HG03066 (cell line): ENCODE results near the gene FLRT2.

Experiments used
- ATAC-seq: cut with Tn5 transposase; IDR thresholded peaks from one replicate; pipeline ENCODE4 v1.9.1; 2021; ENCODE audit warnings: low read depth; ENCODE audit not compliant: unreplicated experiment

Gene FLRT2

GRCh38 chr14:85625925-85626585 lies 96.1 kb downstream of the FLRT2 start:
- ATAC-seq, result no peak

DNA sequence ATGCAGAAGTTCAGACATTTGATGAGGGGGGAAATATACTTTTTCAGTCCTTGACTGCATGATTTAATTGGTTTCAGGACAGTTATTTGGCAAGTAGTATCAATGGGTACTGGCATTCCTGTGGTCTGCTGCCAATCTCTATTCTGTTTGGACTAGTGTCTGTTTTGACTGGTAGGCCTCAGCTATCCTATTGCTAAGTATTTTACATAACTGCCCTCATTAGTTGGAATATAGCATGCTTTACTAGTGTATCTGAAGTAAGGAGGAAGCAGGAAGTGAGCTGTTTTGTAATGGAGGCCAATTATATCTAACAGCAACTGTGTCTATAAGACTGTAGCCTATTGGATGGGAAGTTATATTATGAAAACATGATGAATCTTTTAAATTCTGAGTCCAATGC lies 104.3 kb downstream of the FLRT2 start:
- ATAC-seq, result no peak

DNA sequence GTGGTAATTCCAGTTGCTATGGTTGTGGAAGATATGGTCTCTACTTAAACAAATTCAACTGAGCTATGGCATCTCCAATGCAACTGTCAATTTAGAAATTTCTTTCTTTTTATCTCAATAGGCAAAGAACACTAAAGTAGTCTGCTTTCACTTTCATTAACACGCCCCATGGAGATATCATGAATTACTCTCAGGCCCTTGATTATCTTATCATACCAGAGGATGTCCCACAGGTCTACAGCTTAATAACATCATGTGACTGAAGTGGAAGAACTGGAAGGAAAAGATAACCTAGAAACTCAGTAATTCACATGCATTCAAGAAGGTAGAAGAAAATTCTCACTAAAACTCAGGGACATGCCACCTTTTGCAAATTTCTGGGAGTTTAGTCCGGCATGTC lies 114.3 kb downstream of the FLRT2 start:
- ATAC-seq, result no peak

- ATAC-seq, result no peak
These were observed 123.1 kb downstream of the FLRT2 start for GRCh38 chr14:85653029-85653428.

GRCh38 chr14:85660243-85660922 lies 130.4 kb downstream of the FLRT2 start:
- ATAC-seq, result no peak

DNA sequence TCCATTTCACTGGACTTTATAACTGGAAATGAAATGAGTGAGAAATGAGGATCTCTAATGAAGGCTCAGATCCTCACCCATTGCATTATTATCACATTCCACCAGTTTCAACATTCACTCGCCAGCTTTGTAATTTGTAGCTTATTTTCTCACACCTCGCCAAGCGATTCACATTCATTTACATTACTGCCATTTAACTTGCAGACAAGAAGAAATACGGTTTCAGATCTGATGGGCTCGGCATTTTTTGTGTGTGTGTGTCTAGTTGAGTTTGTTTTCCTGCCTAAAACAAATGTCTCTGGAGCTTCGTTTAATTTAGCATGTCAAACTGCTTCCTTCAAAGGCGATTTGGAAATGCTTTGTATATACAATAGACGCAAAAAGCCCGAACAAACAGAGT lies 132.2 kb downstream of the FLRT2 start:
- ATAC-seq, result no peak

DNA sequence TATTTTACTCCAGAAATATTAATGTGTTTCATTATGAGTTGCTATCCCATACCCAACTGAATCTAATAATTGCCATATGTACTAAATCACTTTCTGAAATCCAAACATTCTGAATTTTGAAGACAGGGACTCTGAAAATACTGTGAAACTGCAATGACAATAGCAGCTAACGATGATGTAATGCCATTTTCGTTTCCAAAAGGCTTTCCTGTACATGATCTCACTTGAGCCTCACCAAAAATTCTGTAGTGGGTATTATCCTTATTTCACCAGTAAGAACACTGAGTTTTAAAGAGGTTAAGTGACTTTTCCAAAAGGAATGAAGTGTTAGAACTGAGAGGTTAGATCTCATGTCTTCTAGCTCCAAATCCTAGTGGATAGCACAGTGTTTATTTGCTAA lies 133.3 kb downstream of the FLRT2 start:
- ATAC-seq, result no peak

- no peak for ATAC-seq
These were observed 133.7 kb downstream of the FLRT2 start for GRCh38 chr14:85663667-85664066.

DNA sequence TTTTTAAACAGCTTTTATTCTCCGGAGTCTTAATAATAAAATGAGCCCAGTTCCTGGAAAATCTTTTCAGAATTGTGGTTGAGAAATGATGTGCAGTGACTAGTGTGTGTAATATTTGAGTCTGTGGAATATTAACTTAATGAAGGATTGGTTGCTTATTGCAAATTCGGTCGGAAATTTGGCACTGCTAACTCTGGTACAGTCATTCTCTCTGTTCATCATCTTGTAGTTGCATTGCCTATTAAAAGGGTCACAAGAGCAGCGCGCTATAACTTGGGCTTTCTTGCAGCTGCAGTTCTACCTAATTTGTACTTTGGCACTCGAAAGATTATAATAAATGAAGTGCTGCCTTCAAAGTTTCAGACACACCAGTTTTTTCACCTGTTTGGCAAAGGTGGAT lies 146.0 kb downstream of the FLRT2 start:
- no peak for ATAC-seq

- no peak for ATAC-seq
These were observed 157.0 kb downstream of the FLRT2 start for GRCh38 chr14:85686908-85687307.

DNA sequence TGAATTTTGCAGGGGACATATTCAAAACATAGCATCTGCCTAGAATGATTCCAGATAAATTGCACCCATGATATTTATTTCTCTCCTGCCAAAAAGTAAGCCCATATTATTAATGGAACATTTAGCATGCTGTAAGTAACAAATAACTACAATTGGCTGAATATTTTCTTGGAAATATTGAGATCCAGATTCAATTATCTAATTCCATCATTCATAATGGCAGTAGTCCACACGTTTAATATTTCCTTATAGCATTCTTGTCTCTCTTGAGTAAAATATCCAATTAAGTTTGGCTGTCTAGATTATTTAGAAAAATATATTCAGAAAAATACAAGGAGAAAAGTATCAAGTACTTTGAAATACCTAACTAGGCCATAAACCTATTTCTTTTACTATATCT lies 157.5 kb downstream of the FLRT2 start:
- ATAC-seq, result no peak

DNA sequence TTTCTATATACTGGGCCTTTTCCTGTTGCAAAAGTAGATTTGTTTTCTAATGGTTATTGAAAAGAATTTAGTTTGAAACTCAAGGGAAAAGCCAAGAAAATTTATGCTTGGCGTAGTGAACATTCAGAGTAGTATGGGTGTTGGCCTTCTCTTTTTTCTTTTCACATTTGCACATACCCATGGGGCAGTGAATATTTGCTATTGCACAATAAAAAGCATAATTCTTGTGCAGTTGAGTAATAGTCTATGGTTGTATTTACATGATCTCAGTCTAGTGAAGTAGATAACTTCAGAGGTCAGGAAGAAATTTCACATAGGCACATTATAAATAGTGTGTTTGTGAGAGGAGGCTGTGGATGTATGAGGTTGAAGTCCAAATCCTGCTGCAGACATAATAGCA lies 158.1 kb downstream of the FLRT2 start:
- no peak for ATAC-seq

DNA sequence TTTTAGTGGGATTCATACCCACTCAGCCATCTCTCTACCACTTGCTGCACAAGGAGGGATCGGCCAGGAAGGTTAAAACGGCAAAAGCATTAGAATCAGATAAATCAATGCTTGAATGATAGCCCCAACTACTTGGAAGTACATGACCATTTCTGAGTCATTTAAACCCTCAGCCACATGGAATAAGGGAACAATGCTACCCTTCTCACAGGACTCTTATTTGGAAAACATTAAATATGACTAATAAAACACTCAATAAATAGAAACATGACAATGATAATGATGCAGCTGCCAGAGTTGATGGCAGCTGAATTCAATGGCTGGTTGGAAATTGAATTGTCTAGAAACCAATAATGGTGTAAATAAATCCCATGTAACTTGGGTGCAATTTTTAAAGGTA lies 165.4 kb downstream of the FLRT2 start:
- ATAC-seq, result no peak

- no peak for ATAC-seq
These were observed 171.2 kb downstream of the FLRT2 start for GRCh38 chr14:85701116-85701515.

DNA sequence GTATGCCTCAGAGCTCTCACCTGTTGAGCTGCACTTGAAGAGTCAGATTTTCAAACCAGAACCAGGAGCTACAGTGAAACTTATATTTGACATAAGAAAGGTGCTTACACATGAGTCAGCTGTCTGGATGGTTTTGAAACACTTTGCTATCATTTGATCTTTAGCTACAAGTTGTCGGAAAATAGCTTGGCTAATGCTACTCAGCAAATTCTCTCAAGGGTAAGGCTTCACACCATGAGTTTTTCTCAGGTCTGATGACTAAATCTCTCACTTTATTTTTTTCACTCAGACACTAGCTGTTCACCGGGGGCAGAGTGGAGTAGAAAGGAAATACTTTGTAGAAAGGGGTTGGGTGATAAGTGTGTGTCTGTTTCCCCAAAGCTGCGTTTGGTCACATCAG lies 171.8 kb downstream of the FLRT2 start:
- ATAC-seq, result no peak

DNA sequence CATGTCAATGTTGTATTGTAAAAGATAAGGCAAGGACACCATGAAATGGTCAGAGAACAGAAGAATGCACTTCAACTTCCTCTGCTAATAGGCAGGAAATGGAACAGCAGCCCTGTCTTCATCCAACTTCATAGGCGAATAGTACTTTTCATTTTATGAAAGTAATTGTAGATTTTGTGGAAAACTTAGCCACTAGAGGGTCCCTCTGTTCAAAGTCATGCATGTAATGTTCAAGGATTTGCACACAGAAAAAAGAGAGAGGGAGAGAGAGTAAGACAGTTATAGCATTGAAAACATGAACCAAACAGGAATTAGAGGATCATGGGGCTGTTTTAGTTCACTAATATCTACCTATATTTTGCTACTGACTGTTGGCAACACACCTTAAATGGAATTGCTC lies 172.2 kb downstream of the FLRT2 start:
- ATAC-seq, result no peak

DNA sequence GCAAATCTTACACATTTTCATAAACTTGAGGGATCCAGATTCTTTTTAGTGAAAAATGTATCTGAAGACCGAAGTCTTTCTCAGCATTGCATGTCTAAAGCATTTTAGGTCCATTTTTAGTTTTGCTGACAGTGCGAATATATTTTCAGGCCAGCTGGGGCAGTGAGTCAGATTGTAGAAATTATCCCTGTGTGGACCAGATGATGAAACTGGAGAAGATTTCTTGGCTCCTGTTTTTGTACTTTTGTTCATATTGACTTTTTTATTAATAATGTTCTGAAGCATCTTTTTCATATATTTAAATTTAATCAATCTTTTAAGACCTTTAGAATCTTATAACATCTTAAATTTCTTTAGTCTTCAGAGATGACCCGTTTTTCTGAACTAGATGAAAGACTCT lies 173.1 kb downstream of the FLRT2 start:
- no peak for ATAC-seq
